K562 (cell line): Measurements from ENCODE around the gene LRRC8E. TPM values are rescaled to one million over a fixed set of nuclear protein-coding genes. Genes with fewer than 3 reads are reported as not detected.

Experiments used
- CBFA2T3 ChIP-seq: fragments of 450-650 bp; IDR thresholded peaks from 2 replicates; pipeline ENCODE4 v1.6.1; 2017
- CREB1 ChIP-seq, 2 experiments: sonication (generic) in 1 of 2; formaldehyde crosslinking in 1 of 2; IDR thresholded peaks; 2 replicates each; pipeline versions ENCODE4 v1.6.1 to v1.8.0; 2012 to 2022; ENCODE audit warnings: inconsistent platforms in 1 of 2, mild to moderate bottlenecking in 1 of 2, missing genetic modification reagents in 1 of 2, moderate library complexity in 1 of 2
- CREB5 ChIP-seq: fragments of 250-450 bp; sonication (Bioruptor Pico); IDR thresholded peaks from 2 replicates; pipeline ENCODE4 v1.5.0; 2020; ENCODE audit warnings: mild to moderate bottlenecking
- DPF2 ChIP-seq: fragments of 450-650 bp; IDR thresholded peaks from 2 replicates; pipeline ENCODE4 v1.6.1; 2016
- ETV5 ChIP-seq: sonication (generic); formaldehyde crosslinking; IDR thresholded peaks from 2 replicates; pipeline ENCODE4 v1.4.0; 2020; ENCODE audit warnings: low read depth, mild to moderate bottlenecking, missing genetic modification reagents
- HCFC1 ChIP-seq: IDR thresholded peaks from 2 replicates; pipeline ENCODE4 v1.6.1; 2012; ENCODE audit warnings: low read depth, low read length, improper control_type of control experiment
- HDAC2 ChIP-seq: fragments of 450-650 bp; IDR thresholded peaks from 2 replicates; pipeline ENCODE4 v1.6.1; 2016; ENCODE audit warnings: mild to moderate bottlenecking
- HLTF ChIP-seq: fragments of 450-650 bp; IDR thresholded peaks from 2 replicates; pipeline ENCODE4 v1.6.1; 2016
- HMG20B ChIP-seq: fragments of 250-450 bp; sonication (Bioruptor Pico); IDR thresholded peaks from 2 replicates; pipeline ENCODE4 v1.5.0; 2021; ENCODE audit warnings: mild to moderate bottlenecking
- HMGN3 ChIP-seq: IDR thresholded peaks from 2 replicates; pipeline ENCODE4 v1.6.1; 2011; ENCODE audit warnings: borderline replicate concordance, low read depth, mild to moderate bottlenecking, mixed read lengths, low read length; ENCODE audit not compliant: insufficient read length; ENCODE audit errors: extremely low read depth
- HNRNPLL ChIP-seq: fragments of 200-400 bp; formaldehyde crosslinking; IDR thresholded peaks from 2 replicates; pipeline ENCODE4 v1.6.1; 2017; ENCODE audit warnings: low read length, low read depth, mild to moderate bottlenecking; ENCODE audit not compliant: poor library complexity, severe bottlenecking
- MTA3 ChIP-seq: fragments of 450-650 bp; formaldehyde crosslinking; IDR thresholded peaks from 2 replicates; pipeline ENCODE4 v1.6.1; 2017; ENCODE audit warnings: mild to moderate bottlenecking, borderline replicate concordance
- MYNN ChIP-seq, 2 experiments: sonication (generic); formaldehyde crosslinking in 1 of 2; IDR thresholded peaks; 2 replicates each; pipeline versions ENCODE4 v1.5.0 to v1.6.1; 2016 to 2020; ENCODE audit warnings: antibody characterized with exemption in 1 of 2, missing genetic modification reagents in 1 of 2
- NFE2 ChIP-seq: IDR thresholded peaks from 2 replicates; pipeline ENCODE4 v1.6.1; 2014; ENCODE audit warnings: antibody characterized with exemption, low read depth
- PRDM10 ChIP-seq: fragments of 450-650 bp; IDR thresholded peaks from 2 replicates; pipeline ENCODE4 v1.6.1; 2018; ENCODE audit not compliant: partially characterized antibody
- RBM15 ChIP-seq: fragments of 200-400 bp; formaldehyde crosslinking; IDR thresholded peaks from 2 replicates; pipeline ENCODE4 v1.6.1; 2018; ENCODE audit warnings: mild to moderate bottlenecking, low read length, moderate library complexity; ENCODE audit not compliant: insufficient read depth
- SP2 ChIP-seq: IDR thresholded peaks from 2 replicates; pipeline ENCODE4 v1.6.1; 2011; ENCODE audit warnings: mild to moderate bottlenecking, low read depth, low read length, moderate library complexity; ENCODE audit not compliant: poor library complexity, severe bottlenecking; ENCODE audit errors: extremely low read depth
- VEZF1 ChIP-seq: fragments of 200-800 bp; sonication (Bioruptor generic); IDR thresholded peaks from 2 replicates; pipeline ENCODE4 v1.6.1; 2017; ENCODE audit warnings: missing genetic modification characterization, missing compliant biosample characterization
- ZFPM2 ChIP-seq: fragments of 250-450 bp; sonication (Bioruptor Pico); IDR thresholded peaks from 2 replicates; pipeline ENCODE4 v1.5.1; 2022; ENCODE audit warnings: mild to moderate bottlenecking
- ZFX ChIP-seq: sonication (generic); formaldehyde crosslinking; IDR thresholded peaks from 2 replicates; pipeline ENCODE4 v1.8.0; 2022; ENCODE audit warnings: mild to moderate bottlenecking, missing genetic modification reagents, moderate library complexity
- ZNF232 ChIP-seq: sonication (generic); formaldehyde crosslinking; IDR thresholded peaks from 2 replicates; pipeline ENCODE4 v1.8.0; 2022; ENCODE audit warnings: mild to moderate bottlenecking, missing genetic modification reagents
- ZNF561 ChIP-seq: fragments of 450-650 bp; formaldehyde crosslinking; conservative IDR thresholded peaks from 2 replicates; pipeline ENCODE4 v1.4.0; 2020; ENCODE audit warnings: mild to moderate bottlenecking, moderate library complexity
- ZNF695 ChIP-seq: fragments of 450-650 bp; formaldehyde crosslinking; IDR thresholded peaks from 2 replicates; pipeline ENCODE4 v1.4.0; 2020; ENCODE audit warnings: mild to moderate bottlenecking, moderate library complexity
- polyA plus RNA-seq, 8 experiments: library from polyadenylated mRNA; depleted of rRNA in 4 of 8; stranded (reverse) in 5 of 8; unstranded in 3 of 8; fragments of >200 nt; fragmentation: Nextera tagmentation in 2 of 8; fragmentation: Illumina TruSeq in 1 of 8; extraction: Ambion mirVana in 2 of 8; extraction: Trizol in 1 of 8; gene quantifications; 2 replicates each; pipeline versions ENCODE4 v1.2.1 to v1.2.3, GENCODE V29; 2011 to 2014; ENCODE audit warnings: inconsistent platforms in 1 of 8, missing spikeins in 1 of 8
- total RNA-seq, 7 experiments: library from RNA; depleted of rRNA in 6 of 7; stranded (reverse); fragments of >200 nt in 6 of 7; fragmentation: Illumina TruSeq in 2 of 7; extraction: Trizol in 2 of 7; gene quantifications; 2 replicates each; pipeline versions ENCODE4 v1.2.1 to v1.2.3, GENCODE V29; 2011 to 2021; ENCODE audit warnings: low replicate concordance in 1 of 7

The LRRC8E gene
- total and polyA plus RNA-seq, 9 of the 15 experiments (the other 6 are each of a cell fraction or from before 2014, with no cell fraction given) = 0.08 to 5.7 (median 3.5) TPM; not detected in 1

- peak; percentile 78 for TF ChIP-seq VEZF1 (CRISPR knock-in tag)
- TF ChIP-seq RBM15 = no peak
- peak; percentile 62; the same call in 1 of the 2 replicates for TF ChIP-seq HDAC2
- TF ChIP-seq PRDM10 = peak; percentile 35
- no peak for TF ChIP-seq ZNF232 (CRISPR knock-in tag)
- TF ChIP-seq DPF2 = peak; percentile 41; the same call in 1 of the 2 replicates
- peak; percentile 14; the same call in 1 of the 2 replicates for TF ChIP-seq HCFC1
- TF ChIP-seq ZFPM2 (CRISPR knock-in tag) = no peak
- TF ChIP-seq HMGN3 = peak; percentile 51
- peak; percentile 63 for TF ChIP-seq NFE2
- TF ChIP-seq ZNF561 (CRISPR knock-in tag) = no peak
- TF ChIP-seq SP2 = no peak
- no peak for TF ChIP-seq MYNN (IDR thresholded peaks at IDR 0.05)
- TF ChIP-seq MYNN (CRISPR knock-in tag; IDR thresholded peaks at IDR 0.05) = no peak
- TF ChIP-seq CBFA2T3 = peak; percentile 71
- TF ChIP-seq ZNF695 (CRISPR knock-in tag) = no peak
- no peak for TF ChIP-seq HLTF
- peak; percentile 74; the same call in 1 of the 2 replicates for TF ChIP-seq CREB1 (IDR thresholded peaks at IDR 0.05)
- TF ChIP-seq CREB1 (CRISPR knock-in tag; IDR thresholded peaks at IDR 0.05) = peak; percentile 72
- TF ChIP-seq ZFX (CRISPR knock-in tag) = peak; percentile 37
- TF ChIP-seq HMG20B (CRISPR knock-in tag) = no peak
- TF ChIP-seq HNRNPLL = peak; percentile 21
- 0 out of 2 replicates have a peak, but pooled peaks have one; percentile 24 for TF ChIP-seq MTA3
- TF ChIP-seq CREB5 (CRISPR knock-in tag) = no peak
- TF ChIP-seq ETV5 (CRISPR knock-in tag) = no peak
Observed at GRCh38 chr19:7858109-7858770, 30.1 kb upstream of the LRRC8E start (continued).
